HG02798 (cell line): ENCODE results near the gene DYNLT5.
"Not testable (repeated sequence)": the region's sequence is repeated elsewhere in the genome, so short reads cannot be mapped to it uniquely, and the experiment has no call there.

Experiments
- ATAC-seq: cut with Tn5 transposase; IDR thresholded peaks from one replicate; pipeline ENCODE4 v1.9.1; 2021; ENCODE audit warnings: mild to moderate bottlenecking; ENCODE audit not compliant: unreplicated experiment, poor library complexity

The DYNLT5 gene

GRCh38 chr1:66752000-66752592 lies at the start of gene DYNLT5:
Gene DYNLT5, plus strand, starts transcription at chr1:66752459. Its CDS starts 2,200 bp downstream, at chr1:66754659.
- ATAC-seq = no peak

- ATAC-seq = no peak
Observed at GRCh38 chr1:66704177-66704875, 47.9 kb upstream of the DYNLT5 start.

DNA sequence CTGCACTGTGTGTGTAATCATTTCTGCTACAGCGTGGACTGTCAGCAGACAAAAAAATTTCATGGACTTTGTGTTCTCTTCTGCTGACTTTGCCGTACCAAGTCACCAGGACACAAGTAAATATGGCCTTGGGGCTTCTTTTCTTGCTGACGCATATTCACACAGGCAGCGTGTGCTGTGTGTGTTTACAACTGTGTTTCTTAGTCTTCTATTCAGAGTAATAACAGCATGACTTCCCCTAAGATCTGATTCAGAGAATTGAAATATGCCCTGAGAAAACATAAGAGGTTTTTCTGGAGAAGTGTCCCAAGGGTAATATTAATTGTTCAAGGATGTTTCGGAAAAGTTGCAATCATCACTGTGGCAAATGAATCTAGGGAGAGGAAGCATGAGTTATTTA lies 47.1 kb upstream of the DYNLT5 start:
- ATAC-seq = no peak

DNA sequence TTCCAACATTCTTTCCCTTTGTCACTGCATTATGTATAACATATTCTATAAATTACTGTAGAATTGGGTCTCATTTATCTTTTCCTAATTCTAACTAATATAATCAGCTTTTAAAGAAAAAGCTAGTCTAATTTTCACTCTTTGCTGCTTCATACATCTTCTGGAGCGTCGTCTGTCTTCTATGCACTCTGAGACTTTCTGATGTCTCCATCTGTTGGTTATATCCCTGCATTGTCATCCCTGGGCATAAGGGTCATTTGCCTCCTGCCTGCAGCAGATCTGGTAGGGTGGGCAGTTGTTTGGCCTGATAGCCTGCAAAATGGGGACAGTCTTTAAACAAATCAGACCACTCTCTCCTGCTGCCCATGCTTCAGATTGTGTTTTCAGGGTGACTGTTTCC lies 40.8 kb upstream of the DYNLT5 start:
- no peak for ATAC-seq

GRCh38 chr1:66712839-66713238 lies 39.4 kb upstream of the DYNLT5 start:
- no peak for ATAC-seq

DNA sequence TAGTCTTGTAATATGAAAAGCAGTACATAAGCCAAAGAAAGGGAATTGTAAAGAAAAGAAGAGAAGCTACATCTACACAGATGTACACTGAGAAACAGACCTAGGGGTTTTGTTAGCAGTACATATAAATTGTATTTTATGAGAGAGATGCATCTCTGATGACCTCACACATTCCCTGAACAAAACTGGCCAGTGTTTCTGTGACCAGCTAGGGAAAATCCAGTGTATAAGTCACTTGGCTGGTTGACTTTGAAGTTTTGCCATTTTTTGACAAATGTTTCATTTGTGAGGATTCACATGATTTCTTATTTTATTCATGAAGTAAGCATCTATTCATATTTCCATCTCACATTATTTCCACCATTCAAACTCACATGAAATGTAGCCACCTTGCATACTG lies 28.3 kb upstream of the DYNLT5 start:
- no peak for ATAC-seq

DNA sequence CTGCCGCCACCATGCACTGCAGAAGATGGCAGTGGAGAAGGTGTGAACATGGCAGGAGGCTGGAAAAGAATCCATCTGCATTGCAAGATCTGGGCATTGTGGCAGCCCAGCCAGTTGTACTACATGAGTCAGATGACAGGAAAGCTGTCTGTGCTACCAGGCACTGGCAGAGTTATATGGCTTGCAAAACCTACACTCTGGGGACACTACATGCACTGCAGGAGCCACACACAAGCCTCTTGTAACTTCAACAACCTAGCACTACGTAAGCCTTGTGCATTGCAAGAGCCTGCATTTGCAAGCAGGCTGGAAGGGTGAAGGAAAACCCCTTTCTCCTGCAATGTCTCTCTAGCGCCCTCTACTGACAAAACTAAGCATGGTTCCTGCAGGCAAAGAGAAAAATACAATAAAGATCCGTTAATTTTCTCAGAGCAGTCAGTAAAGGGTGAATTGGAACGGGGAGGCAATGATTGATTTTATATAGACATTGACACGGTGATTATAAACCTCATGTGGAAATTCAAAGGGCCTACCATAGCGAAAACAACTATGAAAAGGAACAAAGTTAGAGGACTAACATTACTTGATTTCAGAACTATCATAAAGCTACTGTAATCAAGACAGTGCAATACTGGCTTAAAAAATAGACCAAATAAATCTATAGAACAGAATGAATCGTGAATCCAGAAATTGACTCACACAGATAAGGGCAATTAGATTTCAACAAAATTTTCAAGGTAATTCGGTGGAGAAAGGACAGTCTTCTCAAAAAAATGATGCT lies 26.2 kb upstream of the DYNLT5 start:
- peak; percentile 87 for ATAC-seq

GRCh38 chr1:66728021-66728420 lies 24.2 kb upstream of the DYNLT5 start:
- ATAC-seq = no peak

GRCh38 chr1:66728716-66729115 lies 23.5 kb upstream of the DYNLT5 start:
- ATAC-seq = not testable (repeated sequence)

DNA sequence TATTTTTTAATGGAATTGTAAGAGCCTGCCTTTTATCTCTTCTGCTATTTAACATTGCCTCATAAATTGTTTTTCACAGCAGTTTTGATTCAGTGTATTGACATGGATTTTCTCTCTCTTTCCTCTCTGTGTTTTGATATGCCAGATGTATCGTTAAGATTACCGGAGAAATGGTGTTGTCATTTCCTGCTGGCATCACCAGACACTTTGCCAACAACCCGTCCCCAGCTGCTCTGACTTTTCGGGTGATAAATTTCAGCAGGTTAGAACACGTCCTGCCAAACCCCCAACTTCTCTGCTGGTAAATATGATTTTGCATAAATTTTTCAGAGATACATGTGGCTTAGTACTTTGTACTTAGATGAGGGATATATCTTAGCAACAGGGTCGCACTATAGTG lies 23.1 kb upstream of the DYNLT5 start:
- no peak for ATAC-seq

GRCh38 chr1:66729523-66729922 lies 22.7 kb upstream of the DYNLT5 start:
- no peak for ATAC-seq

DNA sequence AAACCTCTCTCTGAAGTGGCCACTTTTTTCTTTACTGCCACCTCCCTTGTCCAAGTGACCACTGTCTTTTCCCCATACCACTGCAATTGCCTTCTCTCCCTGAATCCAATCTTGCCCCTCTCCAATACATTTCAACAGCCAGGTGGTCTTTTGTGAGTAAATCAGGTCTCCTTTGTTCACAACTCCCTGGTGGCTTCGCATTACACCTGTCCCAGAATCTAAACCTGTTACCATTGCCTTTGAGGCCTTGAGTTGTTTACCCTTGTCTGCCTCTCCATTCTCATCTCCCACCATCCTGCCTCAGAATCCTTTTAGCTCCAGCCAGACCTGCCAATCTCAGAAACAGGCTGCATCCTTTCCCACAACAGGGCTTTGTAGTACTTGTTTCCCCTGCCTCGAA lies 21.8 kb upstream of the DYNLT5 start:
- no peak for ATAC-seq

DNA sequence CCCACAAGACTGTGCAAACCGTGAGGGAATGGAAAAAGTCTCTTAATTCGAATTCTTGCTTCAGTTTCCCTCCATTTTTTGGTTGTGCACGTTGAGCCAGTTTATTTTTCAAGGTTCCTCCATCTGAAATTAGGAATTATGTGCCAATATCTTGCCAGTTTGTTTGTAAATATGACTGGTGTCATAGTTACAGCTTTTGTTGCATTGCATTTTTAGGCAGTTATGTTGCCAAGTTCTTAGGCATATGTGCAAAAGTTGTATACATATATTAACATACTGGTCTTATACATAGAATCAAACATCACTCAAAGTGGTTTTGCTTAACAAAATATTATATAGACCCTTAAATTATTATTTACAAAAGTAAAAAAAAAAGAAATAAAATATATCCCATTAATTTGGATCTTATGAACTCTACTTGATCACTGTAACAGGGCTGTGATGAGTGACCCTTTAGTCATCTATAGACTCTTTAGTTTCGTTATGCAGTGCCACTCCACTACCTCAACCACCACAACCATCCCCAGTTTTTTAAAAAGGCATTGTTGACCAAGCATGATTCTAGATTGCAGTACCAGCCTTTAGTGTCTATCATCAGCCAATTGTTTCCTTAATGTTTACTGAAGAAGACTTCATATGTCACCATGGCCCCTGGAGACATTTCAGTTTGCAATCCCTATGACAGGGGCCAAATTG lies 20.9 kb upstream of the DYNLT5 start:
- ATAC-seq = peak; percentile 55

GRCh38 chr1:66732407-66733166 lies 19.7 kb upstream of the DYNLT5 start:
- ATAC-seq = peak; percentile 32

GRCh38 chr1:66733348-66734017 lies 18.8 kb upstream of the DYNLT5 start:
- ATAC-seq = peak; percentile 31

GRCh38 chr1:66734531-66734930 lies 17.7 kb upstream of the DYNLT5 start:
- not testable (repeated sequence) for ATAC-seq

GRCh38 chr1:66737836-66738235 lies 14.4 kb upstream of the DYNLT5 start:
- ATAC-seq = no peak

DNA sequence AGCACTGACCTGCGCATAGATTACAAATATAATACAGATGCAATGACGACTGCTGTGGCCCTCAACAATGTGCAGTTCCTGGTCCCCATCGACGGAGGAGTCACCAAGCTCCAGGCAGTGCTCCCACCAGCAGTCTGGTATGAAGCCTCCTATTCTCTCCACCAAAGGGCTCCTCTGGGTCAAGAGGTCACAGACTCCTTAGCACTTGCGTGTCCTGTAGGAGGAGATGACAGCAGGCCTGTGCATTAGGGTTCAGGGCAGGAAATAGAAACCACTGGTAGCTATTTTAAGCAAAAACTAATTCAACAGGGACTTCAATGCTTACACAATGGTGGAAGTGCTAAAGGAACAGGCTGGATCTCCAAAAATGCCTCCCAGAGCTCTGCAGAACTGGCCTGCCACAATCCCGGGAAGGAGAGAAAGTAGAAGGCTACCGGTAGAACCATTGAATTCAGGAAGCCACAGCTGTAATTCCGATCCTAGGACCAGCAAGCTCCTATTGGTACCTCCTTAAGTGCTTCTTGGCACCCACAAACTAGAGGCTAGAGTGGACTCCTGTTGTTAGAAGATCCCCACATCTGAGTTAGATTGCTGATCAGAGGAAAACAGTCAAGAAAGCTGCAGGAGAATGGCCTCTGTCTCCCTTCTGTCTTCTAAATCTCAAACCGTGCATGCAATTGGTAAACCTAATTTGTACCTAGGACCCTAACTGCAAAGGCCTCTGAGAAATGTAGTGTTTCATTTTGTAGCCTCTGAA lies 12.7 kb upstream of the DYNLT5 start:
- peak; percentile 61 for ATAC-seq

DNA sequence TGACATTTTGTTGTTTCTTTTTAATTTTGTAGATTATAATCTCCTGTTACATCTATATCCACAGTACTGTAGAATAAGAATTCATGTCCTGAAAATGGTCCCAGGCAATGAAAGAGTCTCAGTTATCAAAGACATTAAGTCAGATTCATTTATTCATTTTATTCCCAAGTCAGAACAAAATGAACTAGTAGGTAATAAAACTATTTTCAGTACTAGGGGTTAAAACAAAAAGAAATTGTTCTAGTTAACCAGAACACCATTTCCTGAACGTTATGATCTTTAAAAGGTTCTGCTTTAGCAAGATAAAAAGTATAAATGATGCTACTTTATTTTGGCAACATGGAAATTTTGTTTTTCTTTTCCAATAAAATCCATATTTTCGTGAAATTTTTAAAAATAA lies 6.8 kb upstream of the DYNLT5 start:
- no peak for ATAC-seq
